ENCODE results near the gene ABHD2.

- TF ChIP-seq, protein P1, sequence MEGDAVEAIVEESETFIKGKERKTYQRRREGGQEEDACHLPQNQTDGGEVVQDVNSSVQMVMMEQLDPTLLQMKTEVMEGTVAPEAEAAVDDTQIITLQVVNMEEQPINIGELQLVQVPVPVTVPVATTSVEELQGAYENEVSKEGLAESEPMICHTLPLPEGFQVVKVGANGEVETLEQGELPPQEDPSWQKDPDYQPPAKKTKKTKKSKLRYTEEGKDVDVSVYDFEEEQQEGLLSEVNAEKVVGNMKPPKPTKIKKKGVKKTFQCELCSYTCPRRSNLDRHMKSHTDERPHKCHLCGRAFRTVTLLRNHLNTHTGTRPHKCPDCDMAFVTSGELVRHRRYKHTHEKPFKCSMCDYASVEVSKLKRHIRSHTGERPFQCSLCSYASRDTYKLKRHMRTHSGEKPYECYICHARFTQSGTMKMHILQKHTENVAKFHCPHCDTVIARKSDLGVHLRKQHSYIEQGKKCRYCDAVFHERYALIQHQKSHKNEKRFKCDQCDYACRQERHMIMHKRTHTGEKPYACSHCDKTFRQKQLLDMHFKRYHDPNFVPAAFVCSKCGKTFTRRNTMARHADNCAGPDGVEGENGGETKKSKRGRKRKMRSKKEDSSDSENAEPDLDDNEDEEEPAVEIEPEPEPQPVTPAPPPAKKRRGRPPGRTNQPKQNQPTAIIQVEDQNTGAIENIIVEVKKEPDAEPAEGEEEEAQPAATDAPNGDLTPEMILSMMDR (IDR thresholded peaks at IDR 0.05; ENCODE audit: low read length) = no peak
- TF ChIP-seq EZH2 (IDR thresholded peaks at IDR 0.05; ENCODE audit: borderline replicate concordance, low read length) = no peak
Measured at GRCh38 chr15:89138999-89139612, 50.9 kb downstream of the ABHD2 start.

Measured in OCI-LY1 (cell line).